HT1080 (cell line): Measurements from ENCODE around the gene NCEH1. TPM values are rescaled to one million over a fixed set of nuclear protein-coding genes. Genes with fewer than 3 reads are reported as not detected.

Experiments
- DNase-seq: peaks from one replicate; pipeline ENCODE4 v3.0.0-alpha.2; 2015; ENCODE audit warnings: low read depth
- small RNA-seq: library from RNA; depleted of rRNA; stranded (forward); fragments of <200 nt; gene quantifications from one replicate; pipeline ENCODE3, GENCODE V24; 2014
- total RNA-seq: library from RNA; depleted of rRNA; stranded (reverse); fragments of >200 nt; shearing (Covaris generic); gene quantifications from 2 replicates; pipeline ENCODE4 v1.2.3, GENCODE V29; 2014; rRNA removed

NCEH1 gene
- total RNA-seq, 1 experiment from 2014 or later, result 72.2 TPM

GRCh38 chr3:172591125-172591605, 119.7 kb downstream of the NCEH1 start:
- no peak for DNase-seq

DNA sequence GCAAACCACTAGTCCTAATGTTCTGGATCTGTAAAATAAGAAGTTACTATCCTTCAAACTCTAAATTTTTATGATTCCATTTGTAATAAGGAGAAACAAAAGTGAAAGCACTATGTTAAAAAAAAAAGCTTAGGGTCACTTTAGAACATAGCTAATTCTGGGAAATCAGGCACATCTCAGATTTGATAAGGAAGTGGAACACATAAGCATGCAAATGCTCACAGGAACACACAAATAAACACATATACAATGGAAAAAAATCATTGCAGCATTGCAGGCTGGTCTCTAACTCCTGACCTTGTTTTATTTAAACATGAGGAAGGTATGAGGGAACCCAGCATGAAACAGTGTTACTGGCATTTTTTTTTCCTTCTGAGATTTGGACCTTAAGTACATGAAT, 124.4 kb downstream of the NCEH1 start:
- no peak for DNase-seq

DNA sequence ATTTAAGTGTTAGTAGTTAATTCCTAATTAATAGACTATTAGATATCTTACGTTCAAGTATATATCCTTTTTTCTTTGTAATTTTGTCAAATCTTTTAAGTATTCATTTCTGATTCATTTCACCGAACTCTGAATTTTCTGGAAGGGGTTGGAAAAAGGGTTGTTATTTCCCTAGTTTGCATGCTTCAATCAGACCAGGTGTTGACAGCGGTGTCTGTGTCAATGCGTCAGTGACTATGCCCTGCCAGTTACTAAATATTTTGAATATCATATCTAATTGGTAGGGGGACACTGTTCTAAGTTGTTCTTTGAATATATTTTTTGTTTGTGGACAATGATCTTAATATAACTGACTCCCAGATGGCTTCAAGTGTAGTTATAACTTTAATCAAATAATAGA, 124.9 kb downstream of the NCEH1 start:
- no peak for DNase-seq

DNA sequence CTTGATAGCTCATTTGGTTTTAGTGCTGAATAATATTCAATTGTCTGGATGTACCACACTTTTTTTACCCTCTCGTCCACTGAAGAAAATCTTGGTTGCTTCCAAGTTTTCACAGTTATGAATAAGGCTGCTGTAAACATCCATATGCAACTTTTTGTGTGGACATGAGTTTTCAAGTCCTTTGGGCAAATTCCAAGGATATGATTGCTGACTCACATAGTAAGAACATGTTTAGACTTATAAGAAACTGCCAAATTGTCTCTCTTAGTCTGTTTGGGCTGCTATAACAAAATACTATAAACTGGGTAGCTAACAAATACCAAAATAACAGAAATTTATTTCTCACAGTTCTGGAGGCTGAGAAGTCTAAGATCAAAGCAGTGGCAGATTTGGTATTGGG, 128.2 kb downstream of the NCEH1 start:
- no peak for DNase-seq

DNA sequence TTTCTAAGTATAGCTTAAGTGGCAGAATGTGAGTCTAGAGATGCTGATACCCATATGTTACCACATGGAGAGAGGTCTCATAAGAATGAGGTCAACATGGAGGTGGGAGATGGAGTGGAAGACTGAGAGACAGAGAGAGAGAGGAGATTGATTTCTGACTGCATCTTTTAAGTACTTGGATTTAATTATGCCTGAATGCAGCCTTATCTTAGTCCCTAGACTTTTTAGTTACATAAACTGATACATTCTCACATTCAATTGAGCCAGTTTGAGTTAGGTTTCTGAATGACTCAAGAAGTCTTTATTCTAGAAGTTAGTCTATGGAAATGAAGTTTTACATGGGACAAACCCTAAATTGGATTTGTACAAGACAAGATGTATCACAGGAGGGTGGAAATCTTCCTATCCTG, 129.1 kb downstream of the NCEH1 start:
- no peak for DNase-seq

- DNase-seq, result no peak
Observed at GRCh38 chr3:172580680-172581401, 130.0 kb downstream of the NCEH1 start.

Small RNA genes within 50 kb of the gene (small RNA-seq; reads per million reads assigned to genes)
- gene RNU6-547P, result not detected

Other genes with a start within 250 kb of the NCEH1 start
- gene TNFSF10, start 187.6 kb downstream of the NCEH1 start, total RNA-seq, result not detected in 2 replicates
- gene ECT2, start 39.7 kb upstream of the NCEH1 start, total RNA-seq, result 102 and 114 TPM in 2 replicates